Ramos (cell line): ENCODE data around the gene MTRF1.

ENCODE experiments used
- in situ Hi-C: fragments of 300-500 bp; cut with MboI; formaldehyde crosslinking; loops from one replicate; pipeline ENCODE4 v1.14.3; 2022; ENCODE audit warnings: low sequenced_read_pairs; ENCODE audit not compliant: unreplicated experiment

Gene MTRF1, protein sequence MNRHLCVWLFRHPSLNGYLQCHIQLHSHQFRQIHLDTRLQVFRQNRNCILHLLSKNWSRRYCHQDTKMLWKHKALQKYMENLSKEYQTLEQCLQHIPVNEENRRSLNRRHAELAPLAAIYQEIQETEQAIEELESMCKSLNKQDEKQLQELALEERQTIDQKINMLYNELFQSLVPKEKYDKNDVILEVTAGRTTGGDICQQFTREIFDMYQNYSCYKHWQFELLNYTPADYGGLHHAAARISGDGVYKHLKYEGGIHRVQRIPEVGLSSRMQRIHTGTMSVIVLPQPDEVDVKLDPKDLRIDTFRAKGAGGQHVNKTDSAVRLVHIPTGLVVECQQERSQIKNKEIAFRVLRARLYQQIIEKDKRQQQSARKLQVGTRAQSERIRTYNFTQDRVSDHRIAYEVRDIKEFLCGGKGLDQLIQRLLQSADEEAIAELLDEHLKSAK

DNA sequence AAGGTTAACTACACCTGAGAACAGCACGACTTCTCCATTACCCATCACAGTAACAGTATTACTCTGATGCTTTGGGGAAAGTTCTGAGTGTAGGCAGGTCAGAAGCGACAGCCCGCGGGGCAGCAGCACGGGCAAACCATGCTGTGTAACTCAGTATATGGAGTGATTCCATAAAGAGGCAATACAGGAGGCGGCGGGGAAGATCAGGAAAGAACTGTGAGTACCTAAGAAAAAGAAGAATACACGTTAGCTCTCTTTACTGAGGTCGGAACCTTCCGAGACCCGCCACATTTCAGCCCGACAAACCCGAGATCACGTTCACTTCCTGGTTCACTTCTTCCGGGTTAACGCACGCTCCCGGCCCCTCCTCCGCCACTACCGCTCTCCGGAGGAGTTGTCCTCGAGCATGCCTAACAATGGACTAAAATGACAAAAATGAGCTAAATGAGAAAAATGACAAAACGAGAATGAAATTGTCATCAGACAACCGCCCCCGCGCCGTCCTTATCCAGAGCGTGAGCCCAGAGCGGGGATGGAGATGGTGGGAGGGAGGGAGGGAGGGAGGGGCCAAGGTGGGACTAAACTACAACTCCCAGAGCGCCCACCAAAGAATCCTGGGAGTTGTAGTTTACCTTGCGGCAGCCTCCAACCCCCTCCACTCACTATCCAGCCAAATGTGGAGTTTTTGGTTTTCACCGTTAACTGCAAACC is at the start of gene MTRF1:
TSS of gene MTRF1 (minus strand) at position 316 of the 711 bp plus-strand sequence. CDS start 2,669 bp downstream, outside the sequence.
- in situ Hi-C loops = no loop called here

DNA sequence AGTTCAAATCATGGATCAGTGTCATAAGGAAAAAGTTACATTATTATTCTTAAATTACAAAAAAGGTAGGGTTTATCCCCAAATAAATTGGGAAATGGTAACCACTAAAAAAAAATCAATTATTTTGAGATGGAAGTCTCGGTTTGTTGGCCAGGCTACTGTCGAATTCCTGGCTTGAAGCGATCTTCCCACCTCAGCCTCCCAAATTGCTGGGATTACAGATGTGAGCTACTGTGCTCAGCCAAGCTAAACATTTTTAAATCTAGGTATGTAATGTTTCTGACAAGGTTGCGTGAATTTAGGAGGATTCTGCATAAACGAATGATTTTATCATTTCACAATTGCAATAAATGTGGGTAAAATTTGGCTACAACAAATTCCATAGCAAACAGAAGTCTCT is 49.7 kb upstream of the MTRF1 start:
- in situ Hi-C loops = no loop called here

DNA sequence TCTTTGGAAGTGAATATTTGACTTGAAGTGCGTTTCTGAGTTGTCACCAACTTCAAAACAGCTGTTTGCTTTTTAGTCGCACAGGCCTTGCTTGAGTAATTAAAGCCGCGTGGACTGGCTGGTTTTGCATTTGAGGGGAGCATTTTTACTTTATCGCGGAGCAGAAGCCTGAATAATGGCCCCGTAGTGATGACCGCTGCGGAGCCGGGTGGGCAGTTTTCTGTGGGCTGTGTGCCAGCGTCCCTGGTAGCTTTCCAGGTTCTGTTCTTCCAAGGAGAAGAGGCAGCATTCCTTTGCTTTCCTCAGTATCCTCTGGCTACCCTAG is 48.8 kb upstream of the MTRF1 start:
- in situ Hi-C loops = no loop called here

DNA sequence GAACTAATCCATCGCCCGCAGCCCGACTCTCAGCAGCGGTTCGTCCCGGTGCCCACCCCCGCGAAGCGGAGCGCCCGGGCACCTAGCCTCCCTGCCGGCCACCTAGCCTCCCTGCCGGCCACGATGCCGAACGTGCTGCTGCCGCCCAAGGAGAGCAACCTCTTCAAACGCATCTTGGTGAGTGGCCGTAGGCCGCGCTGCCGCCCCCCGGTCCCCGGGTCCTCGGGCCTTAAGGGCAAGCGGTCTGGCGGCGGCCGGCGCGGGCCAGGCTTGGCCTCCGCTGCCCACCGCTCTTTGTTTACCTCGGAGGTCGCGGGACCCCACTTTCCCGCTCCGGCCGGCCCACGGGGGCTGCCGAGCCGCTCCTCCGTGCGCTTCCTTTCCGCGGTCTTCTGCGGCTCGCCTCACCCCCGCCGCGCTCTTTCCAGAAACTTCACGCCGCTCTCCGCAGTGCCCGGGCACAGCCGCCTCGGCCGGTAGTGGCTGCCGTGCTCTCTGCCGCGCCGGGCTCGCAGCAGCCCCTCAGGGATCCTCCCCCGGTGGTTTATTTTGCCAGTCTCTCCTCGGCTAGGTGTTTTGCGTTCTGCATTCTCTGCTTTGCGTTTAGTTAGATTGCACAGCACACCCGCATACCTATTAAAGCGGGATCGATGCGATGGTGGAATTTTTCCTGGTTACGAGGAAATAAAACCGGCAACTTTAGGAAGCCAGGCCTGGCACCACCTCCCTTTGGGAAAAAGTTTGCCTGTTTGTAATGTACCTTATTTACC is 48.2 kb upstream of the MTRF1 start:
- in situ Hi-C loops = no loop called here

DNA sequence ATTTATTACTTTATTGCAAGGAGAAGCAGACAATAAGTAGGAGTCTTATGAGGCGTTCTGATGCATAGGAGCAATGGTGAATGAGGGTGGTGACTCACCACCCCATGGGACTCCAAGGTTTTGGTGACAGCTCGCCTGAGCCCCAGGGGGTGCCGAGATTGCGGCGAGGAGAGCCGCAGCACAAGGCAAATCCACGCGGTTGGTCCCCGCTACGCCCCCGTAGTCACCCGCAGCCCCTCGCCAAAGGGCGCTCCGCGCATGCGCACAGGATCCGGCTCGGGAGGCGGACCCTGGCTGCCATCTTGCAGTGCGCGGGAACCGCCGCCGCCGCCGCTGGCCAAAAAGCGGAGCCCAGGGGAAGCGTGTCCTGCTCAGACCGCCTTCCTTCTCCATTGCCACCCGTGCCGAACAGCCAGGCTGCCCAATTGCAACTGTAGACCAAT is 47.6 kb upstream of the MTRF1 start, which contains the start of gene NAA16:
TSS of gene NAA16 (plus strand) at position 305 of the 443 bp plus-strand sequence. CDS start 262 bp downstream, outside the sequence.
- in situ Hi-C loops = no loop called here

DNA sequence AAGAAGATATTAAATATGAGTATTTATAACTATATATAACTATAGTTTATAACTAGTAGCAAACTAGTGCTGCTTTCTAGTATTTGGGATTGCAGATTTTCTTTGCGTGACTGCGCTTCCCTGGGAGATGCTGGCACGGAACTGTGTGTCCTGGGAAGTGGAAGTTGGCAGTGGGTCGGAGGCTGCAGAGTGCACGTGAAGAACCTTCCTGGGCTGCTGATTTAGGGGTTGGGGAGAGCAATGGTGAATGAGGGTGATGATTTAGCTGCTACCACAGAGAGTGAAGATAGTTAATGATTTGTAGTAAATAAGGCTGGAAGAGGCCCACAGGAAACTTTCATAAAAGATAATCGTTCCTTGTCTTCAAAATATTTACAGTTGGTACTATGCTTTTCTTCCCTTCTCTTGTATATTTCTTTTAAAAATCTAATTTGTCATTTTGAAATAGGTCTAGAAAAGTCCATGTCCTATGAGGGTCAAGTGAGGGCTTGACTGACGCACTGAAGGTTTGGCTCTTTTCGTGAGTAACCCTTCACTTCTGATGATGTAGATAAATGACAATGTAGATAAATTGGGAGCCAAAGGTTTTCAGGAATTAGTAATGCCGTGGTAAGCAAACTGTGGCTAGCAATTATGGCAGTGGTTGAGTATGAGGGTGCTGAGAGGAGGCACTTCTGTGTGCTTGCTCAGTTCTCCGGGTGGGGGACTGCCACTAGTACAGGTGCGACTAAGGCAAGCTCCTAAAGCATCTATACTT is 44.7 kb upstream of the MTRF1 start:
- in situ Hi-C loops = no loop called here

DNA sequence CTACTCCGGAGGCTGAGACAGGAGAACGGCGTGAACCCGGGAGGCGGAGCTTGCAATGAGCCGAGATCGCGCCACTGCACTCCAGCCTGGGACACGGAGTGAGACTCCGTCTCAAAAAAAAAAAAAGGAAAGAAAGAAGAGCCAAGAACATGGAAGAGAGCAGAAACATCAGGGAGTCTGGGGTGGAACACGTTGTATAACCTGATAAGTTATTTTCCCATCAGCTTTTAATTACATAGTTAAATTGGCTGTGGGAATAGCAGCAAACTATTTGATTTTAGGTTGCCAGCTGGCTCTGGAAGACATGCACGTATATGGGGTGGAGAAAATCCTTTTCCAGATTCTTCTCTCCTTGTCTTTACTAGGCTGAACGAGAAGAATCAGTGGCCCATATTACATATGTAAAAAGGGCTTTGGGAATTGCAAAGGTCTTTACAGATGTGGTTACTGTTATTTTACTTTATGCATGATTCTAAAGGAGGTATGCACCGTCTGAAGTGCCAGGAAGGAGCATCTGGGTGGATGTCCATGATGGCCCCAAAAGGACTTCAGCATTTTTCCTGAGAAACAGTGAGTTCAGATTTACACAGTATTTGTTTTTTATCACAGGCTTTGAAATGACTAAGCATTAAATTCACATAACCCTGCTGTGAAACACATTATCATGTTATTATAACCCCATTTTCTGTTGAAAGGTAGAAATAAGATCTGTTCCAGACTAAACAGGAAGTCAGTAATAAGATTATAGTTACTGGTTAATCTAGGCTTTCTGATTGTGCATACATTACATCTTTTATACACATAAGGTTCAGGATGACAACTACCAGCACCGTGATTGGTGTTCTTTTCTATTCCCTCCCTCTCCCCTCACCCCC is 43.1 kb upstream of the MTRF1 start:
- in situ Hi-C loops = no loop called here

DNA sequence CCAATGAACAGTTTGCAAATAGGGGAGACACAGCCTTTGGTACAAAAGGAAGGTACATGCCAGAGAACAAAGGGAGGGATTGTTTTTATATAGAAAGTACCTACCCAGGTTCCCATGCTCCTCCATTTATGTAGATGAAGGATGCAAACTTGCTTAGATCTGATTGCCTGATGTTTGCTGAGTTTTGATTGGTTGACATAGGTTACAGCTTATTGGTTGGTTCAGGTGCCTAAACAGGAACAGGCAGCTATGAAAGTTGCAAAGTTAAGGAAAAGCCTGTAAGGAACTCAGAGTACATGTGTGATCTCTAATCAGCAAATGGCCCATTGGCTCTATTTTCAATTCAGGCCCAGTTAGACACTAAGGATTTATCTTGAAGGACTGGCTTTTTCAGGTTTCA is 41.2 kb upstream of the MTRF1 start:
- in situ Hi-C loops = no loop called here

DNA sequence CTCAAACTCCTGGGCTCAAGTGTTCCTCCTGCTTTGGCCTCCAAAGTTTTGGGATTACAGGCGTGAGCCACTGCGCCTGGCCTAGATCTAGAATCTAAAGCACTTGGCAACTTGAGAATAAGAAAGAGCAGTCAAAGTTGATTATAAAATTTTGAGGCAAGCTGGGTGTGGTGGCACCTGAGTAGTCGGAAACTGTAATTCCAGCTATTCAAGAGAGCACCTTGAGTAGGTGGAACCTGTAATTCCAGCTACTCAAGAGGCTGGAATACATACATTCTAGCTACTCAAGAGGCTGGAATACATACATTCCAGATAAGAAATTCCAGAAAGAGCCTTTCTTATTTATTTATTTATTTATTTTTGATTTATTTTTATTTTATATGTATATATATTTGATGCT is 39.4 kb upstream of the MTRF1 start:
- in situ Hi-C loops = no loop called here

DNA sequence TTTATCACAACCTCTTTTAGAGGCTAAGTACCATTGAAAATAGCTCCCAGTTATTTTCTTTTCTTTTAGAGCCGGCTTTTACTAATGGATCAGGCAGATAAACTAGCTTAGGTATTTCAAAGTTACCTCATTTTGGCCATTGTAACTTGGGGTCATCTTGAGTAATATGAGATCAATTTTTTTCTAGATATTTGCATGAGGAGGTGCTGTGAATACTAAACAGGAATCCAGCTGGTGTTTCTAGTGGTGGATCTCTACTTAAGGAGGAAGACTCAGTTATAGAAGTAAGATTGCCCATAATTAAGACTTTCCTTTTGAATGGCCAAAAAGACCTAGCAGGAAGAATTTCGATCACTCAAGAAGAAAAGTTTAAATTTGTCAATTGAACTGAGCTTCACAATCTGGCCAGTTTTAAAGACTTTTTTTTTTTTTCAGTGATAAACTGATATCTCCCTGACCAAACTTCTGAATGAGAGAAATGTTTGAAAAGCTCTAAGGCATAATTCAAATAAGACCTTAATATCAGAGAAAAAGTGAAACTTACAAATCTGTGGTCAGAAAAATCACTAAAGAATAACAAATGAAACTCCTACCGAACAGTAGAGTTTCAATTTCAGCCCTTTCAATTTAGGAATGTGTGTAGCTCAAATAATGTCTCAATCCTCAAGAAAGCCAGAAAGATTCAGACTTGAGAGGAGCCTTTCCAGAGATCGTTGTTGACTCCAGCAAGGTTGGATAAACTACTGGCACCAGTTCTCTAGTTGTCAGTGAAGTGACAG is 36.1 kb upstream of the MTRF1 start:
- in situ Hi-C loops = no loop called here

DNA sequence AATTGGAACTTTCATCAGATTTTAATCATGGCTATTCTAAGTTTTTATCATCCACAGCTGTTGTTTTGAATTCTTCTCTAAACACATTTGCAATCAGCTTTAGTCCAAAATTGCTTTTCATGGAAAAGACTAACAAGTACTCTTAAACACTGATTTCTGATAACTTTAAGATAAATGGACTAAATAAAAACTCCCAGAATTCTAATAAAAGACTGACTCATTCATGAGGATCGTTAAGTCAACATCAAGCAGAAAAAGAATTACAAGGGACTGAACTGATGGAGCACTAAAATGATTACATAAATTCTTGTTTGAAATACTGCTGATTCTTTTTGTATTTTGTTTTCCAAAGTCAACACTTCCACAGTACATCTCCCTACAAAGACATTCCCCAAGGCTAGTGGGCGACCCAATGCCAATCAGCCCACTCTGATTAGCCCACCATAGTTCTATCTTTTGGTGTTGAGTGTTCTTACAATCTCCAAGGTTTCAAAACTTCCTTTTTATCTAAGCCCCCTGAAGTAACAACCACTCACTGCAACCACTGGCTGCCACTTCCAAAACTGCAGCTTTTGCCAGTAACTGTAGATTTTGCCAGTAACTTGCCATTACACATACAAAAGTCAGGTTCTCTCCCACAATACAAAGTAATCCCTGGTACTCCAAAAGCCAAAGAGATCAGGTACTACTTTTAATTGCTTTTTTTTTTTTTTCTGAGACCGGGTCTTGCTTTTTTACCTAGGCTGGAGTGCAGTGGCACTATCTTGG is 33.7 kb upstream of the MTRF1 start:
- in situ Hi-C loops = no loop called here

DNA sequence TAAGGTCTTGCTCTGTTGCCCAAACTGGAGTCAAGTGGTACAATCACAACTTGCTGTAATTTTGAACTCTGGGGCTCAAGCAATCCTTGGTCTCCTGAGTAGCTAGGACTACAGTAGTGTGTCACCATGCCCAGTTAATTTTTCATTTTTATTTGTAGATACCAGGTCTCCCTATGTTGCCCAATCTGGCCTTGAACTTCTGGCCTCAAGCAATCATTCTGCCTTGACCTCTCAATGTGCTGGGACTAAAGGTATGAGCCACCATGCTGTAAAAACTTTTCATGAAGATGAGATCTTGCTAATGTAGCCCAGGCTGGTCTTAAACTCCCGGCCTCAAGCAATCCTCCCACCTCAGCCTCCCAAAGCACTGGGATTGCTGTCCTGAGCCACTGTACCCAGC is 32.6 kb upstream of the MTRF1 start:
- in situ Hi-C loops = no loop called here

DNA sequence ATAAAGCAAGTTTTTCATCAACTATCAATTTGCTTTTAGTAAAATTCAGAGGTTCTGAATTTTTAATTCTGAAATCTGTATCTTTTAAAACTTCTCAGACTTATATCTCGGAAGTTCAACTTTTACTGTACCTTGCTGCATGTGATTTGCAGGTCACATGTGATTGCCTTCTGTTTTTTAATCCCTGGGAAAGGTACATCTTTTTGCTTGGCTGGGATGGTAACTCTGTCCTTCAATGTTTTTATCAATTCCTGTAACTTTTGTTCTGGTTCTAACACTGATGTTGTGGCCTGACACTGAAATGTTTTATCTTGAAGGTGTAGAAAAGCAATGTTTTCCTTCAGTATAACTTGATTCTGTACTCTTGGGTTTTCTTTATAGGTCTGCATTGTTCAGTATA is 31.5 kb upstream of the MTRF1 start:
- in situ Hi-C loops = no loop called here

DNA sequence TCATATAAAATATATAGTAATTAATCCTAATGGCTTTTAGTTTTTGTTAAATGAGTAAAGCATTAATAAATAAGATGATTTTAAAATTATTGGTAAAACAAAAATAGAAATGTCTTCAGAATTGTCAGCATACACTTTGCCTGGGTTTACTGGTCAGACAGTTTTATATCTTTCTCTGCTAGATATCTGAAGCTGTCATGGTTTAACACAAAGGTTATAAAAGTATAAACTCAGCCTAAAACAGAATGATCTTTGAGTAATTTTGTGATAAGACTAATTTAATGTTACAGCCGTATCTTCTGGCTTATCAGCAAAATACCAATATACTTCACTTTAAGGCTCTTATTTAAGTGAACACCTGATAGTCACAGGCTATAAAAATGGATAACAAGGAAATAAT is 29.9 kb upstream of the MTRF1 start:
- in situ Hi-C loops = no loop called here

DNA sequence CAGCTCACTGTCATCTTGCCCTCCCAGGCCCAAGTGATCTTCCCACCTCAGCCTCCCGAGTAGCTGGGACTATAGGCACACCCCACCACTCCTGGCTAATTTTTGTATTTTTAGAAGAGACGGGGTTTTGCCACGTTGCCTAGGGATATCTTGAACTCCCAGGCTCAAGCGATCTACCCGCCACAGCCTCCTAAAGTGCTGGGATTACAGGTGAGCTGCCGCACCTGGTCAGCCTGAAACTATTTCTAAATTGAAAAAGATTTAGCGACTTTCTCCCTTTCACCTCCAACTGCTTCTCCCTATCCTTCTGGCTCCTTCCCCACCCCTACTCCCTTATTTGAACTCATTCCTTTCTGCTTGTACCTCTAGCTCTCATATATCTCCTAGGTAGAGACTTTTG is 27.9 kb upstream of the MTRF1 start:
- in situ Hi-C loops = no loop called here

DNA sequence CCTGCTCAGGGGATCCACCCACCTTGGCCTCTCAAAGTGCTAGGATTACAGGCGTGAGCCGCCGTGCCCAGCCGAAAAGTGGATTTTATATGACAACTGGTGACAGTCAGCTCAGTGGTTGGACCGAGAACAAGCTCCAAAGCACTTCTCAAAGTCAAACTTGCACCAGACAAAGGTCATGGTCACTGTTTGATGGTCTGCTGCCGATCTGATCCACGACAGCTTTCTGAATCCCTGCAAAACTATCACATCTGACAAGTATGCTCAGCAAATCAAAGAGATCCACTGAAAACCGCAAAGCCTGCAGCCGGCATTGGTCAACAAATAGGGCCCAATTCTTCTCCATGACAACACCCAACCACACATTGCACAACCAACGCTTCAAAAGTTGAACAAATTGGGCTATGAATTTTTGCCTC is 26.1 kb upstream of the MTRF1 start:
- in situ Hi-C loops = no loop called here

DNA sequence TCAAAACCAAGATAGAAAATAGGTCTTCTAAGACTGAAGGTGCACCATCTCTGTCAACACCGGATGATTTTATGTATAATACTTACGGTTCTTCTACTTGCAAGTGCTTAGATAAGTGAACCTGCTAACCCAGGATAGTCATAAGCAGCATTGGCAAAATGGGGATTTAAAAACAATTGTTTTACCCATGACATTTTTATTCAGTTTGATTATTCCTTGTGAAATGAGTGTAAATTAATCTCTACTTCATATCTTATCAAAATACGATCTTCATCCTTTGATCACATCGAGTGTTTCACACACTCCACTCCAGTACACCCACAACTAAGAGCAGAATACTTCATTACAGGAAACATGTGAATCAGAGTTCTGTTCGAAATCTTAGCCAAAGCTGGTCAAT is 23.0 kb upstream of the MTRF1 start:
- in situ Hi-C loops = no loop called here
